SK-N-SH (cell line): Measurements from ENCODE around the gene MYH11.

Experiments used
- CHD2 ChIP-seq: fragments of 150-350 bp; IDR thresholded peaks from 2 replicates; pipeline ENCODE4 v1.6.1; 2018; ENCODE audit warnings: low read length; ENCODE audit not compliant: partially characterized antibody
- EZH2phosphoT487 ChIP-seq: fragments of 200-600 bp; sonication (generic); IDR thresholded peaks from 2 replicates; pipeline ENCODE4 v1.6.1; 2017; ENCODE audit warnings: low read depth, mixed run types, mild to moderate bottlenecking, antibody characterized with exemption, moderate library complexity, borderline replicate concordance
- GABPA ChIP-seq: IDR thresholded peaks from 2 replicates; pipeline ENCODE4 v1.4.0; 2012; ENCODE audit warnings: low read depth, mild to moderate bottlenecking
- JUND ChIP-seq: IDR thresholded peaks from 2 replicates; pipeline ENCODE4 v1.4.0; 2012
- POLR2AphosphoS5 ChIP-seq: IDR thresholded peaks from 2 replicates; pipeline ENCODE4 v1.6.1; 2012; ENCODE audit warnings: low read depth, low read length
- RAD21 ChIP-seq: IDR thresholded peaks from 2 replicates; pipeline ENCODE4 v1.6.1; 2012; ENCODE audit warnings: mild to moderate bottlenecking, low read length
- TCF12 ChIP-seq: IDR thresholded peaks from 2 replicates; pipeline ENCODE4 v1.4.0; 2012
- TF ChIP-seq, protein P1 (sequence below): IDR thresholded peaks from 2 replicates; pipeline ENCODE4 v1.6.1; 2012; ENCODE audit warnings: mild to moderate bottlenecking, low read depth, low read length, moderate library complexity
- TF ChIP-seq, protein P2 (sequence below): fragments of 200-600 bp; sonication (generic); IDR thresholded peaks from 2 replicates; pipeline ENCODE4 v1.6.1; 2017; ENCODE audit warnings: antibody characterized with exemption, mild to moderate bottlenecking, moderate library complexity
- TF ChIP-seq, protein P3 (sequence below): IDR thresholded peaks from 2 replicates; pipeline ENCODE4 v1.4.0; 2012; ENCODE audit warnings: low read depth, borderline replicate concordance
- TF ChIP-seq, protein P4 (sequence below): IDR thresholded peaks from 2 replicates; pipeline ENCODE4 v1.4.0; 2012; ENCODE audit warnings: low read depth

DNA sequence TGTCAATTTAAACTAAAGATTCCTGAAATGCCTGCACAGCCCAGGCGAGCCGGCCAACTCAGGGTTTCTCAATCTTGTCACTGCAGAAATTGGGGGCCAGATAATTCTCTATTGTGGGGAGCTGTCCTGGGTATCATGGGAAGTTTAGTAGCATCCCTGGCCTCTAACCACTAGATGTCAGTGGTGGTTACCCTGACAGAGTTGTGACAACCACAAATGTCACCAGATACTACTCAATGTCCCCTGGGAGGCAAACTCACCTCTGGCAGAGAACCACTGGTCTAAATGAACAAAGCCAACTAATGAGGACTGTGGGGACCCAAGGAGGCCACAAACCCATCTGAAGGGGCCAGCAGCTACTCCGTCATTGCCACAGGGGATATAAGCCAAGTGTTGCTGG lies 90.9 kb downstream of the MYH11 start:
- TF ChIP-seq, protein P1, sequence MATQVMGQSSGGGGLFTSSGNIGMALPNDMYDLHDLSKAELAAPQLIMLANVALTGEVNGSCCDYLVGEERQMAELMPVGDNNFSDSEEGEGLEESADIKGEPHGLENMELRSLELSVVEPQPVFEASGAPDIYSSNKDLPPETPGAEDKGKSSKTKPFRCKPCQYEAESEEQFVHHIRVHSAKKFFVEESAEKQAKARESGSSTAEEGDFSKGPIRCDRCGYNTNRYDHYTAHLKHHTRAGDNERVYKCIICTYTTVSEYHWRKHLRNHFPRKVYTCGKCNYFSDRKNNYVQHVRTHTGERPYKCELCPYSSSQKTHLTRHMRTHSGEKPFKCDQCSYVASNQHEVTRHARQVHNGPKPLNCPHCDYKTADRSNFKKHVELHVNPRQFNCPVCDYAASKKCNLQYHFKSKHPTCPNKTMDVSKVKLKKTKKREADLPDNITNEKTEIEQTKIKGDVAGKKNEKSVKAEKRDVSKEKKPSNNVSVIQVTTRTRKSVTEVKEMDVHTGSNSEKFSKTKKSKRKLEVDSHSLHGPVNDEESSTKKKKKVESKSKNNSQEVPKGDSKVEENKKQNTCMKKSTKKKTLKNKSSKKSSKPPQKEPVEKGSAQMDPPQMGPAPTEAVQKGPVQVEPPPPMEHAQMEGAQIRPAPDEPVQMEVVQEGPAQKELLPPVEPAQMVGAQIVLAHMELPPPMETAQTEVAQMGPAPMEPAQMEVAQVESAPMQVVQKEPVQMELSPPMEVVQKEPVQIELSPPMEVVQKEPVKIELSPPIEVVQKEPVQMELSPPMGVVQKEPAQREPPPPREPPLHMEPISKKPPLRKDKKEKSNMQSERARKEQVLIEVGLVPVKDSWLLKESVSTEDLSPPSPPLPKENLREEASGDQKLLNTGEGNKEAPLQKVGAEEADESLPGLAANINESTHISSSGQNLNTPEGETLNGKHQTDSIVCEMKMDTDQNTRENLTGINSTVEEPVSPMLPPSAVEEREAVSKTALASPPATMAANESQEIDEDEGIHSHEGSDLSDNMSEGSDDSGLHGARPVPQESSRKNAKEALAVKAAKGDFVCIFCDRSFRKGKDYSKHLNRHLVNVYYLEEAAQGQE, result peak; percentile 90
- no peak for TF ChIP-seq TCF12
- no peak for TF ChIP-seq GABPA
- no peak for TF ChIP-seq CHD2
- TF ChIP-seq, protein P2, sequence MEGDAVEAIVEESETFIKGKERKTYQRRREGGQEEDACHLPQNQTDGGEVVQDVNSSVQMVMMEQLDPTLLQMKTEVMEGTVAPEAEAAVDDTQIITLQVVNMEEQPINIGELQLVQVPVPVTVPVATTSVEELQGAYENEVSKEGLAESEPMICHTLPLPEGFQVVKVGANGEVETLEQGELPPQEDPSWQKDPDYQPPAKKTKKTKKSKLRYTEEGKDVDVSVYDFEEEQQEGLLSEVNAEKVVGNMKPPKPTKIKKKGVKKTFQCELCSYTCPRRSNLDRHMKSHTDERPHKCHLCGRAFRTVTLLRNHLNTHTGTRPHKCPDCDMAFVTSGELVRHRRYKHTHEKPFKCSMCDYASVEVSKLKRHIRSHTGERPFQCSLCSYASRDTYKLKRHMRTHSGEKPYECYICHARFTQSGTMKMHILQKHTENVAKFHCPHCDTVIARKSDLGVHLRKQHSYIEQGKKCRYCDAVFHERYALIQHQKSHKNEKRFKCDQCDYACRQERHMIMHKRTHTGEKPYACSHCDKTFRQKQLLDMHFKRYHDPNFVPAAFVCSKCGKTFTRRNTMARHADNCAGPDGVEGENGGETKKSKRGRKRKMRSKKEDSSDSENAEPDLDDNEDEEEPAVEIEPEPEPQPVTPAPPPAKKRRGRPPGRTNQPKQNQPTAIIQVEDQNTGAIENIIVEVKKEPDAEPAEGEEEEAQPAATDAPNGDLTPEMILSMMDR, result peak; percentile 67
- no peak for TF ChIP-seq POLR2AphosphoS5
- TF ChIP-seq, protein P3, sequence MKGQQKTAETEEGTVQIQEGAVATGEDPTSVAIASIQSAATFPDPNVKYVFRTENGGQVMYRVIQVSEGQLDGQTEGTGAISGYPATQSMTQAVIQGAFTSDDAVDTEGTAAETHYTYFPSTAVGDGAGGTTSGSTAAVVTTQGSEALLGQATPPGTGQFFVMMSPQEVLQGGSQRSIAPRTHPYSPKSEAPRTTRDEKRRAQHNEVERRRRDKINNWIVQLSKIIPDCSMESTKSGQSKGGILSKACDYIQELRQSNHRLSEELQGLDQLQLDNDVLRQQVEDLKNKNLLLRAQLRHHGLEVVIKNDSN, result no peak
- TF ChIP-seq EZH2phosphoT487, result no peak
- TF ChIP-seq, protein P4, sequence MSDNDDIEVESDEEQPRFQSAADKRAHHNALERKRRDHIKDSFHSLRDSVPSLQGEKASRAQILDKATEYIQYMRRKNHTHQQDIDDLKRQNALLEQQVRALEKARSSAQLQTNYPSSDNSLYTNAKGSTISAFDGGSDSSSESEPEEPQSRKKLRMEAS, result no peak
- TF ChIP-seq JUND, result no peak
- peak; percentile 81 for TF ChIP-seq RAD21
